Stimulated activated CD4-positive, alpha-beta T cell treated with anti-CD3 and anti-CD28 coated beads, Interleukin-2, amount 100 ng/mL, for 4 hours (primary cell): ENCODE data around the gene LRRC56.

Experiments
- DNase-seq: peaks from one replicate; pipeline ENCODE4 v3.0.0-alpha.2; 2020; ENCODE audit warnings: low read depth

LRRC56 gene

GRCh38 chr11:536841-537621 is at the start of gene LRRC56:
Gene LRRC56 (plus strand): TSS chr11:537527. CDS start chr11:540685, 3,158 bp downstream.
- peak; percentile 91 for DNase-seq

DNA sequence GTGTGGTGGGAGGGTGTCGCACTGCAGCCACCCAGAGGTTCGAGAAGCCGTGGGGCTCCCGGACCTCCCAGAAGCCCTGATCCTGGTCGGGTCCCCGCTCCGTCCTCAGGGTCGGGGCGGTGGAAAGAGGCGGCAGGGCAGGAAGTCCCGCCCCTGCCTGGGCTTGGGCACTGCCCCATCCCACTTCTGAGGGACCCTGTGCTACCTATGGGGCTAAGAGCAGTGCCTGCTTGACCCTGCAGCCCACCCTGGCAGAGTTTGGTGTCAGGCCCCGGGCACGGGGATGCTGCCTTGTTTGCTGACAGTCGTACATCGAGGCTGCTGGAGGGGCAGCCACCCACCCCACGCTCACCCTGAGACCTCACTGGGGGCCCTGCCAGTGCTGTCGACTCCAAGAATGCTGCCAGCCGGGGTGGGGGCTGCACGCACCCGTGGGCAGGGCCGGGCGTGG is 49.7 kb upstream of the LRRC56 start:
- no peak for DNase-seq

- no peak for DNase-seq
Observed at GRCh38 chr11:488062-488461, 49.3 kb upstream of the LRRC56 start.

DNA sequence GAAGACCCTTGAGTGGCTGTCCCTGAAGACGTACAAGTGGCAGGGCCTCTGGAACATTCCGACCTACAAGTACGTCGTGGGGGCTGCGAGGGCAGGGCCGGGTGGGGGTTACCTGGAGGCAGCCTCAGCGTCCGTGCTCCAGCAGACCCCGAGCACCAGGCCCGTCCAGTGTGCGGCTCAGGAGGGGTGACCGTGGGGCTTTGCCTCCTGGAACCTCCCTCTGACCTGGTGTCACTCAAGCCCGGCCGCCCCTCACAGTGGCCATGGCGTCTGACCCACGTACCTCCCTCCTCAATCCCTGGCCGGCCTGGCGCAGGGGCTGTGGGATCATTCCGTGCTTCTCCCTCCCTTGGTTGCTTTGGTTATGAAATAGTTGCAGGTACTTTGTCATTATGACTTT is 48.7 kb upstream of the LRRC56 start:
- no peak for DNase-seq

- no peak for DNase-seq
Observed at GRCh38 chr11:488992-489391, 48.3 kb upstream of the LRRC56 start.

DNA sequence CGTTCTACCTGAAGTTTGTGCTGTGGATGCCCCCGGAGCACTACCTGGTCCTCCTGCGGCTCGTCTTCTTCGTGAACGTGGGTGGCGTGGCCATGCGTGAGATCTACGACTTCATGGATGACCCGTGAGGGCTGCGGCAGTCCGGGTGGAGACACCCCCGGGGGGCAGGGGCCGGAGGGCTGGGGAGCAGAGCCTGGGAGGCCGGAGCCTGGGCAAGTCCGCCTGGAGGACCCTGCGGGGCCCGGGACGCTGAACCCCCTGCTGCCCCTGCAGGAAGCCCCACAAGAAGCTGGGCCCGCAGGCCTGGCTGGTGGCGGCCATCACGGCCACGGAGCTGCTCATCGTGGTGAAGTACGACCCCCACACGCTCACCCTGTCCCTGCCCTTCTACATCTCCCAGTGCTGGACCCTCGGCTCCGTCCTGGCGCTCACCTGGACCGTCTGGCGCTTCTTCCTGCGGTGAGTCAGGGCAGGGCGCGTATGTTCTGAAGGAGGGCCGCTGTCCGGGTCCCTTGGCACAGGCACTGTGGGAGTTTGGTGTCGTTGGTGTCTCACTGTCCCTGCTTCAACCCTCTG is 47.6 kb upstream of the LRRC56 start:
- DNase-seq: no peak

DNA sequence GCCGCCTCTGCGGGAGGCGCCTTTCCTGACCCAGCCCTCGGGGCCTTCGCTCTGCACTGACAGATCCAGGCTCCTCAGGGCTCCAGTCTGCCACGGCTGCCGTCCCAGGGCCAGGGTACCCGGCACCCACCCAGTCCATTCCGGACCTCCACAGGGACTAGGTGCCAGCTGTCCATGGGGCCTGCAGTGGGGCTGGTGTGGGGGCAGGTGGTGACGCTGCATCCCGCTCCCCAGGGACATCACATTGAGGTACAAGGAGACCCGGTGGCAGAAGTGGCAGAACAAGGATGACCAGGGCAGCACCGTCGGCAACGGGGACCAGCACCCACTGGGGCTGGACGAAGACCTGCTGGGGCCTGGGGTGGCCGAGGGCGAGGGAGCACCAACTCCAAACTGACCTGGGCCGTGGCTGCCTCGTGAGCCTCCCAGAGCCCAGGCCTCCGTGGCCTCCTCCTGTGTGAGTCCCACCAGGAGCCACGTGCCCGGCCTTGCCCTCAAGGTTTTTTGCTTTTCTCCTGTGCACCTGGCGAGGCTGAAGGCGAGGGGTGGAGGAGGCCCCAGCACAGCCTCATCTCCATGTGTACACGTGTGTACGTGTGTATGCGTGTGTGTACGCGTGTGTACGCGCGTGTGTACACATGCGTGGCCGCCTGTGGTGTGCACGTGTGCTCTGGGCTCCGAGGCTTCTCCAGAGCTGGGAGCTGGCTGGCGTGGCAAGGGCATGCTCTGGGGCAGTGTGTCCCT is 47.0 kb upstream of the LRRC56 start:
- DNase-seq: no peak

- DNase-seq: no peak
Observed at GRCh38 chr11:490930-491260, 46.4 kb upstream of the LRRC56 start.

DNA sequence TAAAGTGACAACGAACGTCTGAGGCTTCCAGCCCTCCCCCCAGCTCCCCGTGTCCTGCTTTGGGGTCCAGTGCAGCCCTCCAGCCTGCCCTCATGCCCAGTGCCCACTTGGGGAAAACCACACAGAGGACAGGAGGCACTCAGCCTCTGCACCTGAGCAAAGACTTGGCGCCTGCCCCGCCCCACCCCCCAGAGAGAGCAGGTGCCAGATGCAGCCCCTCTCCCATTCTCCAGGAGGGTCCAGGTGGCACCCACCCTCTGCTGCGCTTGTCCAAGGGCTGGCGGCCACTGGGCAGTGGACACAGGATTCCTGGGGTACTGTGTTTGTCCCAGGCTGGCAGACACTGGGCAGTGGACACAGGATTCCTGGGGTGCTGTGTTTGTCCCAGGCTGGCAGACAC is 46.0 kb upstream of the LRRC56 start:
- DNase-seq: no peak

DNA sequence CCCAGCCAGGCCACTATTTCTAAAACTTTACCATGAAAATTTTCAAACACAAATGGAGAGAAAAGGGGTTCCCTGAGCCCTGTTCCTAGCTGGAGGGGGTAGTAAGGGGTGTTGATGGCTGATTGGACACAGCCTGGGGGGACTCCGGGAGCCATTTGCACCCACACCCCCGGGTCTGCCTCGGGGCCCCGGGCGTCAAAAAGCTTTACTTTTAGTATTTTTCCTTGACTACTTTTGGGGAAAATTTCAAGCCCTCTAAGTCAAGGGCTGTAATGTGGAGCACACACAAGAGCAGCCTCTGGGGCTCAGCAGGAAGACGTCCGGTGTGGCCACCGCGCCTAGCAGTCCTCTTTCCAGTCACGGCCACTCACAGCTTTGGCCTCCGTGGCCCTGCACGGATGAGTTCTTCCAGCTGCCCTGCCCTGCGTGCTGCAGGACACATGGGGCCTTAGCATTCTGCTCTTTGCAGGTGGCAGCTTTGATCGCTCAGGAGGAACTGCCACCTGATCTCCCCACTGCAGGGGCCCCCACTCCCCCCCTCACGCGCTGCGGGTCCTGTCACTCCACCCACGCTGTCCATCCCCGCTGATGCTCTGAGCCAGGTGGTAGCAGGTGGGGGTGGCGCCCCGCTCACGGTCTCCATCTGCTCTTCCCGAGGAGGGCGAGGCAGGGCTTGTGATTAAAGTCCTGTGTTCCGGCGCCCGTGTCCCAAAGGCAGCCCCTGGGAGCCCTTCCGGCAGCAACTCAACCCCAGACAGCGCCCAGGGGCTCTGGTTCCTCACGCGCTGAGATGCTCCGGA is 44.7 kb upstream of the LRRC56 start:
- no peak for DNase-seq

DNA sequence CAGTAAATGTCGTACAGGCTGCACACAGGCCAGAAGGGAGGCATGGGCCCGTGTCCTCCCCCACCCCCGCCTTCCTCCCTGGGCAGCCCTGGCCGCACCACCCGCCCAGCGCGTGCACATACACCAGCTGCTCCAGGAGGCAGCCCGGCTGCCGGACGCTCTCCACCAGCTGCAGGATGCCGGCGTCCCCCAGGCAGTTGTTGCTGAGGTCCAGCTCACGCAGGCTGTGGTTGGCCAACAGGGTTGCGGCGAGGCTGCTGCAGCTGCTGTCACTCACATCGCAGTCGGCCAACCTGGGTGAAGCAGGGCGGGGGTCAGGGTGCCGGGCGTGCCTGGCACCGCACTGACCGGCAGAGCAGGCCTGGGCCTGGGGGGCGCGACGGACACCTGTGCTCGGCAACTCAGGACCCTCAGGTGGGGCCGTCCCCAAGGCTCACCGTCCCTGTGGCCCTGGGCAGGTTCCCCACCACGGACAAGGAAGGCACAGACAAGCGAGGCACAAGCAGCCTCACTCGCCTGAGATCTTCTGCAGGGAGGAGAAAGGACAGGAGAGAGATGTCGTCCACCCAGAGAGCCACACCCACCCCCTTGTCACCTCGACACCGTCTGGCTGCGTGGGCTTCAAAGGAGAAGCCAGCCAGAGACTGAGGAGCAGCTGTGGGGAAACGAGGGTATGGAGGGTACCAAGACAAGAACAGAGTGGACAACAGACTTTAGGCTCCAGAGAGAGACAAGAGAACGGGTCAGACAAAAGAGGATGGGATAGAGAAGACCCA is 42.4 kb upstream of the LRRC56 start:
- DNase-seq: no peak

GRCh38 chr11:495537-495931 is 41.8 kb upstream of the LRRC56 start:
- DNase-seq: no peak

- no peak for DNase-seq
Observed at GRCh38 chr11:496834-497564, 40.3 kb upstream of the LRRC56 start.

- DNase-seq: no peak
Observed at GRCh38 chr11:497565-498296, 39.6 kb upstream of the LRRC56 start.

- no peak for DNase-seq
Observed at GRCh38 chr11:498297-499181, 38.8 kb upstream of the LRRC56 start.

- no peak for DNase-seq
Observed at GRCh38 chr11:499201-500076, 37.9 kb upstream of the LRRC56 start.

DNA sequence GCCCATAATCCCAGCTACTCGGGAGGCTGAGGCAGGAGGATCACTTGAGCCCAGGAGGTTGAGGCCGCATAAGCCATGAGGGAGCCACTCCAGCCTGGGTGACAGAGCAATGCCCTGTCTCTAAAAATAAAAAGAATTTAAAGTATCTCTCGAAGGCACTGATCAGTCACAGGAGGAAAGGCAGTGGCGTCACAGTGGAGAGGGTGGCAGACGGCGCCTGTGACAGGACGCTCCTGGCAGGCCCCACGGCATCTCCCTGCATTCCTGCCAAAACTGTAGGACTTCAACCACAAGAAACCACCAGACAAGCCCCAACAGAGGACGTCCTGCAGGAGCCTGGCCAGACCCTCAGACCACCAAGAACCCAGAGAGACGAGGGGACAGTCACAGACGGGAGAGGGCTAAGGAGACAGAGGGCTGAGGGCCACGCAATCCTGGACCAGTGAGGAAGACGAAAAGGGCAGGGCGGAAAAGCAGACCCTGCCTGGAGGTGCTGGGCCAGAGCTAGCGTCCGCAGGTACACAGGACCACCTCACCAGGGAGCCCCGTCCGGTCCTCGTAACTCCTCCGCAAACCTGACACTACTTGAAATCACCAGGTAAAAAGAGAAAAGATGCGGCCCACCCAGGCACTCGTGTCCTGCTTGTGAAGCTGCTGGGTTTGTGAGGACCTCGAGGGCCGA is 36.2 kb upstream of the LRRC56 start:
- no peak for DNase-seq
